Measurements from ENCODE around the gene IL15.
"Not testable (repeated sequence)": the region's sequence is repeated elsewhere in the genome, so short reads cannot be mapped to it uniquely, and the experiment has no call there.

The IL15 gene

DNA sequence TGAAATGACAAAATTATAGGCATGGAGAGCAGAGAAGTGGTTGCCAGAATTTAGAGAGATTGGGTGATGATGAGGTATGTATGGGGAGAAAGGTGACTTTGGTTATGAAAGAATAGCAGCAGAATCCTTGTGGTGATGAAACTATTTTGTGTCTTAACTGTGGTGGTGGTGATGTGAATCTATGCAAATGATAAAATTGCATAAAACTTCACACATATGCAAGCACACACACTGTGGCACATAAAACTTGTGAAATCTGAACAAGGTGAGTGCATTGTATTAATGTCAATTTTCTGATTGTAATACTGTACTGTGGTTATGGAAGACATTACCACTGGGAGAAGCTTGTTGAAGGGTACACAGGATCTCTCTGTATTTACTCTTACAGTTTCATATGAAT is 91.0 kb downstream of the IL15 start:
- H3K4me3 ChIP-seq (replicated peaks; ENCODE audit: low read depth, low read length): no peak overlapping the region
- TF ChIP-seq, protein P1, sequence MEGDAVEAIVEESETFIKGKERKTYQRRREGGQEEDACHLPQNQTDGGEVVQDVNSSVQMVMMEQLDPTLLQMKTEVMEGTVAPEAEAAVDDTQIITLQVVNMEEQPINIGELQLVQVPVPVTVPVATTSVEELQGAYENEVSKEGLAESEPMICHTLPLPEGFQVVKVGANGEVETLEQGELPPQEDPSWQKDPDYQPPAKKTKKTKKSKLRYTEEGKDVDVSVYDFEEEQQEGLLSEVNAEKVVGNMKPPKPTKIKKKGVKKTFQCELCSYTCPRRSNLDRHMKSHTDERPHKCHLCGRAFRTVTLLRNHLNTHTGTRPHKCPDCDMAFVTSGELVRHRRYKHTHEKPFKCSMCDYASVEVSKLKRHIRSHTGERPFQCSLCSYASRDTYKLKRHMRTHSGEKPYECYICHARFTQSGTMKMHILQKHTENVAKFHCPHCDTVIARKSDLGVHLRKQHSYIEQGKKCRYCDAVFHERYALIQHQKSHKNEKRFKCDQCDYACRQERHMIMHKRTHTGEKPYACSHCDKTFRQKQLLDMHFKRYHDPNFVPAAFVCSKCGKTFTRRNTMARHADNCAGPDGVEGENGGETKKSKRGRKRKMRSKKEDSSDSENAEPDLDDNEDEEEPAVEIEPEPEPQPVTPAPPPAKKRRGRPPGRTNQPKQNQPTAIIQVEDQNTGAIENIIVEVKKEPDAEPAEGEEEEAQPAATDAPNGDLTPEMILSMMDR (IDR thresholded peaks at IDR 0.05; ENCODE audit: low read depth, low read length, missing control alignments): no peak
- DNase-seq (ENCODE audit: extremely low read depth, low read depth): no peak

DNA sequence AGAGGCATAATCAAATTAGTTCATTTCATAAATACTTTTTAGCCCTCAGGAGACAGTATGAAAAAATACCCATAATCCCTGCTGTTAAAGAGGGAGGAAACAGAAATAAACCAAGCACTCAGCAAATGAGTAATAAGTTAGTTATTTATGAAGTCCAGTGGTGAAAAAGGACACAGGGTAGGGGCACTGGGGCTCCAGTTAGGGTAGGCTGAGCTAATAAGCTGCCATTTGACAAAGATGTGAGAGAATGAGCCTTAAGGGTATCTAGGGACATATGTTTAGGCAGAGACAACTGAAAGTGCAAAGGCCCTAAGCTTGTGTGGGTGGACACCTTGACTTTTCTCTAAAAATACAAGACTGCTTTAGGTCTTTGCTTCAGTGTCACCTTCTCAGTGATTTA is 94.4 kb downstream of the IL15 start:
- TF ChIP-seq, protein P1 (IDR thresholded peaks at IDR 0.05; ENCODE audit: low read depth, low read length, missing control alignments): no peak
- no peak for DNase-seq (ENCODE audit: extremely low read depth, low read depth)
- H3K4me3 ChIP-seq (replicated peaks; ENCODE audit: low read depth, low read length): no peak overlapping the region

DNA sequence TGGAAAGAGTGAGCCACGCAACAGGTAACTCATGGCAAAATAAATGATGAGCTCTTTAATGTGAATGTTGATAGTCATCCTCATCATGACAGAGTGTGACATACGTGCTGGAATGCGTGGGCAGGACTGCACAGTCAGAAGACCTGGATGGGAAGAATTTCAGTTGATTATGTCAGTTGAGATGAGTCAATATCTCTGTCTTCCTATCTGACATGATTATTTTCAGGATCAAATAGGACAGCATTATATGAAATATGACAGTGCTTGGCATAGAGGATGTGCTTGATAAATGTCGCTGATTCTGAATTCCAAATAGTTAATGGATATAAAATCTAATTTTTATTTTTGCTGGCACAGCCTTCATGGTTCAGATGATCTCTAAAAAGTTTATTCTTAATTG is 95.1 kb downstream of the IL15 start:
- TF ChIP-seq, protein P1 (IDR thresholded peaks at IDR 0.05; ENCODE audit: low read depth, low read length, missing control alignments): no peak
- no peak for DNase-seq (ENCODE audit: extremely low read depth, low read depth)

DNA sequence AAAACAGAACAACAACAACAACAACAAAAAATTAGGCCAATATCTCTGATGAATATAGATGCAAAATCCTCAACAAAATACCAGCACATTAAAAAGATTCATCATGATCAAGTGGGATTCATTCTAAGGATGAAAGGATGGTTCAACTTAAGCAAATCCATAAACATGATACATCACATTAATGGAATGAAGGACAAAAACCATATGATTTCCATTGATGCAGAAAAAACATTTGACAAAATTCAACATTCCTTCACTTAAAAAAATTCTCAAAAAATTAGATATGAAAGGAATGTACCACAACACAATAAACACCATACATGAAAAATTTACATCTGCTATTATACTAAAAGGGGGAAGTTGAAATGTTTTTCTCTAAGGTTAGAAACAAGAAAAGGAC is 103.3 kb downstream of the IL15 start:
- no peak for DNase-seq (ENCODE audit: extremely low read depth, low read depth)
- no peak overlapping the region for H3K4me3 ChIP-seq (replicated peaks; ENCODE audit: low read depth, low read length)
- TF ChIP-seq, protein P1 (IDR thresholded peaks at IDR 0.05; ENCODE audit: low read depth, low read length, missing control alignments): no peak

More for the DNA sequence above, 95.1 kb downstream of the IL15 start:
- H3K4me3 ChIP-seq (replicated peaks; ENCODE audit: low read depth, low read length): no peak overlapping the region

DNA sequence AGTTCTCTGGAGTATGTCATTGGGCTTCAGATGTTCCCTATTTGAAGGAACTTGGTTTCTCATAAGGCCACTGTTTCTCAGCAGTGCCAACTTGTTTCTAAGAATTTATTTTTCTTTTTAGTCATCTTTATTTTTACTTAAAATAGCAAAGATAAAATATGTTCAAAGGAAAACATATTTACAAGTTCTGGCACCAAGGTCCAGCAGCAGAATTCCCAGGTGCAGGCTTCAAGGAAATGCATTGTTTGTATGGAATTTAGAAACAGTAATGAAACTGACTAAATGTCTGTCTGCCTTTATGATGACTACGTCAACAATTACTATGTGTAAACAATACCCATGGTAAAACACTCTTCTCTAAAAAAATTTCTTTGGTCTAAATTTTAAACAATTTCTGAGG is 109.6 kb downstream of the IL15 start:
- H3K4me3 ChIP-seq (replicated peaks; ENCODE audit: low read depth, low read length): no peak overlapping the region
- DNase-seq (ENCODE audit: extremely low read depth, low read depth): no peak
- TF ChIP-seq, protein P1 (IDR thresholded peaks at IDR 0.05; ENCODE audit: low read depth, low read length, missing control alignments): no peak

DNA sequence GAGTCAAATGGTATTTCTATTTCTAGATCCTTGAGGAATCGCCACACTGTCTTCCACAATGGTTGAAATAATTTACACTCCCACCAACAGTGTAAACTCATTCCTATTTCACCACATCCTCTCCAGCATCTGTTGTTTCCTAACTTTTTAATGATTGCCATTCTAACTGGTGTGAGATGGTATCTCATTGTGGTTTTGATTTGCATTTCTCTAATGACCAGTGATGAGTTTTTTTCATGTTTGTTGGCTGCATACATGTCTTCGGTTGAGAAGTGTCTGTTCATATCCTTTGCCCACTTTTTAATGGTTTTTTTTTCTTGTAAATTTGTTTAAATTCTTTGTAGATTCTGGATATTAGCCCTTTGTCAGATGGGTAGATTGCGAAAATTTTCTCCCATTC is 115.4 kb downstream of the IL15 start:
- H3K4me3 ChIP-seq (replicated peaks; ENCODE audit: low read depth, low read length); DNase-seq (ENCODE audit: extremely low read depth, low read depth): not testable (repeated sequence)

DNA sequence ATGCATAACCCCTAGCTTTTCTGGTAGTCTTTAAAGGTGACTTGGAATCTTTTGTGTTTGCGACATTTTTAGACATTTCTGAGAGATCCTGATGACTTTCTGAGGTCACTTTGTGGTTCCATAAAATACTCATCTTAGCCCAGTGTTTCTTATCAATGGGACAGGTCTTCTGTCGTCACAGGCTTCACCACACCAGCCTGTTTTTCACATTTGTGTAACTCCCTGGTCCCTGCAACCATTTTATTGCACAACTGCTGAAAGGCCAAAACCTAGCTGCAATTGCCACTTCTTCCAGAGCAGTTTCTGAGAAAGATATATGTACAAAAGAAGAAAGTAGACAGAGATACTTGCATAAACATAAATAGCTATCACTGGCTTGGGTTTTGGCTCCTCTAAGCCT is 120.9 kb downstream of the IL15 start:
- H3K4me3 ChIP-seq (replicated peaks; ENCODE audit: low read depth, low read length): no peak overlapping the region
- TF ChIP-seq, protein P1 (IDR thresholded peaks at IDR 0.05; ENCODE audit: low read depth, low read length, missing control alignments): no peak
- DNase-seq (ENCODE audit: extremely low read depth, low read depth): no peak

Data from HFF-Myc (cell line).